HG03025 (cell line): ENCODE data around the gene KLHDC4.
"Not testable (repeated sequence)": the region's sequence is repeated elsewhere in the genome, so short reads cannot be mapped to it uniquely, and the experiment has no call there.

ENCODE experiments used
- ATAC-seq: cut with Tn5 transposase; IDR thresholded peaks from one replicate; pipeline ENCODE4 v1.9.1; 2021; ENCODE audit warnings: mild to moderate bottlenecking, moderate library complexity; ENCODE audit not compliant: unreplicated experiment, low FRiP score

KLHDC4 gene

DNA sequence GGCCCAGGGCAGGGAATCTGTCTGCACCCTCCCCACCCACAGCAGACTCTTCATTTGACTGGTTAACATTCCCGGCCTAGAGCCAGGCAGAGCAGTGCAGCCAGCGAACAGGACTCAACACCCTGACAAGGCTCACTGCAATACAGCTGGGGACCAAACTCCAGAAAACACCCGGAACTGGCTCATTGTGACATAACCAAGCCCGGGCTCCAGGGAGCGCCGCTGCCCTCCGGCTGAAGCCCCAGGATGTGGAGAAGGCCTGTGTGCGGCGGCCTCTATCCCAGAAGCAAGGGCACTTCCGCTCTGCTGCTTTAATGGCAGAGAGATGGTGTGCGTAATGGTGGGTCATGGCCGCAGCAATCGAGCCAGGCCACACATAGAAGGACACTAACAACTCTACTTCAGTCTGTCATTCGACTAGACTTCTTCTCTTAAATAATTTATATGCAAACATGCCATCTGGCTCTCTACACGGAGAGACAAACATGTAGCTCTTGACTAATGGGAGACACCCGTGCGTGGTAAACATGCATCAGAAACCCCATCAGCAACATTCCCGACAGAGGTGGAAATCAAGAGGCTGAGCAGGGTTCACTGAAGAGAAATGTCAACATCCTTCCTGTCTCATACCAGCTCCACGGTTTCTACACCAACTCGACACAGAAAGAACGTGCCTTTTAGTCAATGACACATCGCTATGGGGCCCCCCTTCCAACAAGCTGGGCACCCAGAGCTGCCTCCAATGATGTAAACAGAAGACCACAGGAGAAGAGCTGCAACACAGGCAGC is 18.0 kb downstream of the KLHDC4 start:
- no peak for ATAC-seq

DNA sequence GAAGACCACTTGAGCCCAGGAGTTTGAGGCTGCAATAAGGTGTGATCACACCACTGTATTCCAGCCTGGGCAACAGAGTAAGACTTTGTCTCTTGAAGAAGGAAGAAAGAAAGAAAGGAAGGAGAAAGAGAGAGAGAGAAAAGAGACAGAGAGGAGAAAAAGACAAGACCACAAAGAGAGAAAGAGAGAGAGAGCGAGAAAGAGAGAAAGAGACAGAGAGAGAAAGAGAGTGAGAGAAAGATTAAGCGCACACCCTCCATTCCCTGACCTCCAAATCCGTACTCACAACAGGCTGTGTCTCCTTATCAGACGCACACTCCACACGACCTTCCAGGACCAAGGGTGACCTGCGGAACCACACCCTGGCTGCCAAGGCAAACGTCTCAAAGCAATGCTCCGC is 19.6 kb downstream of the KLHDC4 start:
- no peak for ATAC-seq

- no peak for ATAC-seq
These were observed 20.9 kb downstream of the KLHDC4 start for GRCh38 chr16:87744750-87745514.

DNA sequence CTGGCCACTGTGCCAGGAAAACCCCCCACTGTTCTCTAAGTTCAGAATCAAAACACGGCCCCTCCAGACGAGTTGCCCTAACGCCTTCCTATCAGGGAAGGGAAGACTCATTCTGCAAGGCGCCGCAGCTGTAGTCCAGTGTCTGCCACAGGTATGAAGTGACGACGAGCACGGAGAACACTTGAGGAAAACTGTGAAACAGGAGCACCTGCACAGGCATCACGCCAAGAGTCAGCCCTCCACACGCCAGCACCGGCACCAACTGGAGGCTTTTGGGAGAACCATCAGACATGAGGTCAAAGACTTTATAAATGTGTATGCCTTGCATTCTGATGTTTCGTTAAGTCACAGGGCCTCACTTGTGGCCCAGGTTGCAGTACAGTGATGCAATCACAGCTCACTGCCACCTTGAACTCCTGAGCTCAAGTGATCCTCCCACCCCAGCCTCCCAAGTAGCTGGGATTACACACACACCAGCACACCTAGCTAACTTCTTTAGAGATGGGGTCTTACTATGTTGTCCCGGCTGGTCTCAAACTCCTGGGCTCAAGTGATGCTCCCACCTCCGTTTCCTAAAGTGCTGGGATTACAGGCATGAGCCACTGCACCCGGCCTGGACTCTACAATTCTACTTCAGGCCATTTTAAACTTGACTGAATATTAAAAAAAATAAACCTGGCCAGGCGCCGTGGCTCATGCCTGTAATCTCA is 22.9 kb downstream of the KLHDC4 start:
- ATAC-seq: no peak

- no peak for ATAC-seq
These were observed 23.9 kb downstream of the KLHDC4 start for GRCh38 chr16:87741700-87742415.

GRCh38 chr16:87740909-87741424 is 24.8 kb downstream of the KLHDC4 start:
- no peak for ATAC-seq

DNA sequence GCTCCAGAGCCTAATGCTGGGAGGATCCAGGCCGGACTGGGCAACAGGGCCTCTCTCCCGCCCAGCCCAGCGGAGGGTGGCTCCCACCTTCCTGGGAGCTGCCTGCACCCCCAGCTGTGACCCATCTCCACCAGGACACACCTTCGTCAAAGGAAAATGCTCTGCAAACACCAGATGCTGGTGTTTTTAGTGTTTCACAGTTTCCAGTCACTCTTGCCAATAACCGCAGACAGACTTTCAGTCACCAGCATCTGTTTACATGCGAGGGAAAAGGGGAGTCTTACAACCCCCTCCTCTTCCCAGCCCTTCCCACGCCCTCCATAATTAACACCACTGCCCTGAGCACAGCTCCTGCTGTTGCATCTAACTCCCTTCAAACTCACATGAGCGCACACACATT is 25.3 kb downstream of the KLHDC4 start:
- ATAC-seq: no peak

DNA sequence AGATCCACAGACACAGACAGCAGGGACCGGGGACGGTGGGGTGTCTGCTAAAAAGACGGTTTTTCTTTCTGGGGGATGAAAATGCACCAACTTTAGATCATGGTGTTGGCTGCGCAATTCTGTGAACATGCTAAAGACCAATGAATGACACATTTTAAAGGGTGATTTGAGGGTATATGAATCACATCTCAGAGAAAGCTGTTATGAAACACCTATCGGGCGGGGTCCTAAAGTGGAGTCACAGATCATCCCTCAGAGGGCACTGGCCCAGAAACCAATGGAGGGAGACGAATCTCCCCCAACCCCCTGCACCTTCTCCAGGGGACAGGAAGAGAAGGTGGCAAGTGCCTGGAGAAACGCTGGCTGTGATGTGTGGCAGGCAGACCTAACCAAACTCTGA is 26.0 kb downstream of the KLHDC4 start:
- no peak for ATAC-seq

- ATAC-seq: no peak
These were observed 29.8 kb downstream of the KLHDC4 start for GRCh38 chr16:87736008-87736382.

- ATAC-seq: no peak
These were observed 30.3 kb downstream of the KLHDC4 start for GRCh38 chr16:87735270-87736007.

- ATAC-seq: no peak
These were observed 31.1 kb downstream of the KLHDC4 start for GRCh38 chr16:87734644-87735043.

- ATAC-seq: no peak
These were observed 32.6 kb downstream of the KLHDC4 start for GRCh38 chr16:87733190-87733589.

DNA sequence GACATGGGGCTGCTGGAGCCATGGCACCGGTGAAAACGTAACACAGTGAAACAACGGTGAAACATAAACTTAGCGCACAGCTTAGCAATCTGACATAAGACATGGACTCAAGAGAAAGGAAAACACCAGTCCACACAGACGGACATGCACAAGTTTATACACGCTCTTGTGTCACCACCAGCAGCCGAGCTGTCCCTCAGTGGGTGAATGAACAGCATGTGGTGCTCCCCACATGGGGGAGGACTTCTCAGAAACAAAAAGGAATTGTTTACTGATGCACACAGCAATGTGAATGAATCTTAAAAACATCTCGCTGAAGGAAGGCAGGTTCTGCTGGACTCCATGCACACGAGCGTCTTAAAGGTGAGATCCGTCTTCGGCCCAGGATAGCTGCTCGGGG is 34.2 kb downstream of the KLHDC4 start:
- ATAC-seq: no peak

DNA sequence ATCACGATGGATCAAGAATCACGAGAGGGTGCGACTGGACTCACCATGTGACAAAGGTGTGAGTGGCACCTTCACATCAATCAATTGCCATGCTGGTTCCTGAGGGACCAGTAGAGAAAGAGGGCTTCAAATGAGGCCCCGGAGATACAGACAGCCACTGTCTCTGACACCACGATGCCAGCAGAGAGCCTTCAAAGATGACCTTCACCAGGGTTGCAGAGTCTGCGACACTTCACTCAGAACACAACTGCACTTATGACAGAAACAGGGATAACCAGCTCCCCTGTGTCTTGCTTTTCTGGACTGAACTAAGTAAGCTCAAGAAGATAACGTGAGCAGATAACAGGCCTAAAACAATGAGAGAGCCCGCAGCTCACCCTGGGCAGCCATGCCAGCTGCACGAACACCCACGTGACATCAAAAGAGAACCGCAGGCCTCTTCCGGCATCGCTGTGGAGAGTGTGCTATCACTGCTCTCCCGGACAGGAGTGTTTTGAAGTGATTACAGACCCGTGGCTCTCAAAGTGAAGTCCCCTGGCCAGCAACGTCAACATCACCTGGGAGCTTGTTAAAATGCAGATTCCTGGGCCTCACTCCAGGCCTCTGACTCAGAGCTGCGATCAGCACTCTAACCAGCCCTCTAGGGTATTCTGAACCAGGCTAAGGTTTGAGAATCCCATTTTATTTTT is 36.4 kb downstream of the KLHDC4 start:
- ATAC-seq: no peak

- ATAC-seq: no peak
These were observed 37.8 kb downstream of the KLHDC4 start for GRCh38 chr16:87728026-87728425.

- ATAC-seq: no peak
These were observed 38.4 kb downstream of the KLHDC4 start for GRCh38 chr16:87727346-87727745.

DNA sequence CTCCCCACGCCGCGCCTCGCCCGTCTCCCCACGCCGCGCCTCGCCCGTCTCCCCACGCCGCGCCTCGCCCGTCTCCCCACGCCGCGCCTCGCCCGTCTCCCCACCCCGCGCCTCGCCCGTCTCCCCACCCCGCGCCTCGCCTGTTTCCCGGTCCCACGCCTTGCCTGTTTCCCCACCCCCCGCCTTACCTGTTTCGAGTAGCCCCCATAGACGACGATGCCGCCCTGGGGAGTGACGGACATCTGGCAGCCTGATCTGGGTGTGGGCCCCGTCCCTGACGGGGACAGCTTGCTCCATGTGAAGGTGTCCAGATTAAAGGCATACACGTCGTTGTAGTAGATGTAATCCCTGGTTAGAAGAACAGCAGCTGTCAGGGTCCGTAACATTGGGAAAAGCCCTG is 39.2 kb downstream of the KLHDC4 start:
- not testable (repeated sequence) for ATAC-seq

- no peak for ATAC-seq
These were observed 40.1 kb downstream of the KLHDC4 start for GRCh38 chr16:87725596-87726235.
